ENCODE measurements around the gene ICA1L. TPM values are rescaled to one million over a fixed set of nuclear protein-coding genes. Genes with fewer than 3 reads are reported as not detected.
"Not testable (repeated sequence)": the region's sequence is repeated elsewhere in the genome, so short reads cannot be mapped to it uniquely, and the experiment has no call there.

ICA1L gene
- total and polyA plus RNA-seq, 7 donors: 0.65 to 5.5 (median 5.0) TPM

DNA sequence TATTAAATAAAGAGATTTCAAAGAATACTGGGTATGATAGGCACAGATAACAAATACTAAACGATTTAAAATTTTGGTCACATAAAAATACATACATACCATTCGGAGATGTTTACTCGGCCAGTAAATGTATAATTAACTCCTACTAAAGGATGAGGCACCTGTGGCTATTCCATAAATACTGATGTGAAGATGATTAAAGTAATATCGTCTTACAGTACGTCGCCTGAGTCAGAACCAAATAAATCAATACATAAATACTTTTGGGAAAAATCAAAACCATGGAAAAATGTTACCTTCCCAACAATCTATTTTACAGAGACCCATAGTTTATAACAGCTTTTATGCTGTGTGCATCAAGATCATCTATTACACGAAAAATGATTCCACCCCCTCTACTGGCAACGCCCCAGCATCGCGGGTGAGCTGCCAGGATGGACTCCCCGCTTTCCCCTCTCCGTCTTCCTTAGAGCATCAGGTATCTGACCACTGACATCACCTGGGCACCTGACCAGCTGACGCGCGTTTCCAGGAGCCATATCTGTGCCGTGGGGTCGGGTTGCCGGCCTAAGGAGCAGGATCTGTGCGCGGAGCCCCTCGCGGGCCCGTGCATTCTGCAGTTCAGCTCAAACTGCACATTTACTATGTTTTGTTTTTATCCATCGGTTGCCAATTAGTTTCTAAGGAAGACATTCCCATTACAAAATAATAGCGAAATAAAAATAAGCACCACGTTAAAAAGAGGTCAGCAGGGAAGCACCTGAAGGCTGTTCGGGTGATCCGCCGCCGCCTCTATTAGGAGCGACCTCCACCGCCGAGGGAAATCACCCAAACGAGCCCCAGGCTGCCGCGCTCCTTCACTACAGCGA is 901 bp downstream of the ICA1L start:
- no peaks in the 10 kb centered on the region for H3K36me3 ChIP-seq (ENCODE audit: insufficient read depth in 1 of 2, low read depth in 1 of 2)
- TF ChIP-seq, protein P1, sequence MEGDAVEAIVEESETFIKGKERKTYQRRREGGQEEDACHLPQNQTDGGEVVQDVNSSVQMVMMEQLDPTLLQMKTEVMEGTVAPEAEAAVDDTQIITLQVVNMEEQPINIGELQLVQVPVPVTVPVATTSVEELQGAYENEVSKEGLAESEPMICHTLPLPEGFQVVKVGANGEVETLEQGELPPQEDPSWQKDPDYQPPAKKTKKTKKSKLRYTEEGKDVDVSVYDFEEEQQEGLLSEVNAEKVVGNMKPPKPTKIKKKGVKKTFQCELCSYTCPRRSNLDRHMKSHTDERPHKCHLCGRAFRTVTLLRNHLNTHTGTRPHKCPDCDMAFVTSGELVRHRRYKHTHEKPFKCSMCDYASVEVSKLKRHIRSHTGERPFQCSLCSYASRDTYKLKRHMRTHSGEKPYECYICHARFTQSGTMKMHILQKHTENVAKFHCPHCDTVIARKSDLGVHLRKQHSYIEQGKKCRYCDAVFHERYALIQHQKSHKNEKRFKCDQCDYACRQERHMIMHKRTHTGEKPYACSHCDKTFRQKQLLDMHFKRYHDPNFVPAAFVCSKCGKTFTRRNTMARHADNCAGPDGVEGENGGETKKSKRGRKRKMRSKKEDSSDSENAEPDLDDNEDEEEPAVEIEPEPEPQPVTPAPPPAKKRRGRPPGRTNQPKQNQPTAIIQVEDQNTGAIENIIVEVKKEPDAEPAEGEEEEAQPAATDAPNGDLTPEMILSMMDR (IDR thresholded peaks at IDR 0.05): peak; percentile 14
- peak overlapping the region; percentile 86 for H3K4me3 ChIP-seq
- ATAC-seq: peak; percentile 74 to 83 (median 76)
- 2 to 5% (median 3%) methylated on average over 36 to 37 of the region's 37 CpGs for WGBS, 3 donors
- H3K9me3 ChIP-seq: no peaks in the 10 kb centered on the region
- peaks cover 5% of the 10 kb centered on the region for H3K4me1 ChIP-seq
- peak; percentile 54 to 78 for DNase-seq
- intact Hi-C loops (cut with DNase I): loop anchor here (5.0 to 10.0 kb wide), 2 partner anchors 37 to 286 kb away; no protein-coding TSS in a partner anchor
- H3K27me3 ChIP-seq (ENCODE audit: insufficient read depth in 3 of 3, low read length in 2 of 3): no peaks in the 10 kb centered on the region
- peak overlapping the region; percentile 77 for H3K27ac ChIP-seq

GRCh38 chr2:202861987-202862386 is 9.6 kb downstream of the ICA1L start:
- no peaks in the 10 kb centered on the region for H3K36me3 ChIP-seq (ENCODE audit: insufficient read depth in 1 of 2, low read depth in 1 of 2)
- no peak for ATAC-seq
- H3K9me3 ChIP-seq: no peaks in the 10 kb centered on the region
- 96 to 100% (median 100%) methylated on average over 3 of the region's 3 CpGs for WGBS, 3 donors
- intact Hi-C loops (cut with DNase I): no loop called here
- no peak overlapping the region for H3K27ac ChIP-seq
- H3K4me1 ChIP-seq: no peaks in the 10 kb centered on the region
- DNase-seq: no peak
- no peaks in the 10 kb centered on the region for H3K27me3 ChIP-seq (ENCODE audit: insufficient read depth in 3 of 3, low read length in 2 of 3)
- TF ChIP-seq, protein P1 (IDR thresholded peaks at IDR 0.05): no peak
- H3K4me3 ChIP-seq: no peak overlapping the region

DNA sequence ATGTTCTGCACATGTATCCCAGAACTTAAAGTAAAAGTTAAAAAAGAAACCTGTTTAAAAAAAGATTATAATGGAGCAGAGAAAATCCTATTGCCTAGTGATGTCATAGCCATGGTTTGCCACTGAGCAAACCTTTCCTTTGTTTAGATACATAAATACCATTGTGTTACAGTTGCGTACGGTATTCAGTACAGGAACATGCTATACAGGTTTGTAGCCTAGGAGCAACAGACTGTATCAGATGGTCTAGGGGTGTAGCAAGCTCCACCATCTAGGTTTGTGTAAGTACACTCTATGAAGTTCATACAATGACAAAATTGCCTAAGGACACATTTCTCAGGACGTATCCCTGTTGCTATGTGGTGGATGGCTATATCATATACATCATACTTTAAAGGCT is 13.0 kb downstream of the ICA1L start:
- intact Hi-C loops (cut with DNase I): no loop called here
- Histone ChIP-seq H3K36me3 (ENCODE audit: insufficient read depth in 1 of 2, low read depth in 1 of 2) (no peaks in the 10 kb centered on the region), H3K27me3 (ENCODE audit: insufficient read depth in 3 of 3, low read length in 2 of 3) (no peaks in the 10 kb centered on the region), H3K4me1 (no peaks in the 10 kb centered on the region), H3K27ac (no peak overlapping the region), H3K9me3 (no peaks in the 10 kb centered on the region), H3K4me3 (no peak overlapping the region)
- 89 to 99% (median 98%) methylated on average over 3 of the region's 3 CpGs for WGBS, 3 donors
- no peak for DNase-seq
- TF ChIP-seq, protein P1 (IDR thresholded peaks at IDR 0.05): no peak
- no peak for ATAC-seq

- DNase-seq; H3K27ac ChIP-seq; H3K36me3 ChIP-seq (ENCODE audit: insufficient read depth in 1 of 2, low read depth in 1 of 2); H3K4me3 ChIP-seq; ATAC-seq; H3K27me3 ChIP-seq (ENCODE audit: insufficient read depth in 3 of 3, low read length in 2 of 3); H3K4me1 ChIP-seq; H3K9me3 ChIP-seq: not testable (repeated sequence)
- 55 to 80% (median 75%) methylated on average over 3 of the region's 3 CpGs for WGBS, 3 donors
- intact Hi-C loops (cut with DNase I): loop anchor here in 1 of 2 donors (10.0 kb wide), 1 partner anchor 145 kb away; no protein-coding TSS in a partner anchor
Measured at GRCh38 chr2:202849343-202849742, 22.2 kb downstream of the ICA1L start.

DNA sequence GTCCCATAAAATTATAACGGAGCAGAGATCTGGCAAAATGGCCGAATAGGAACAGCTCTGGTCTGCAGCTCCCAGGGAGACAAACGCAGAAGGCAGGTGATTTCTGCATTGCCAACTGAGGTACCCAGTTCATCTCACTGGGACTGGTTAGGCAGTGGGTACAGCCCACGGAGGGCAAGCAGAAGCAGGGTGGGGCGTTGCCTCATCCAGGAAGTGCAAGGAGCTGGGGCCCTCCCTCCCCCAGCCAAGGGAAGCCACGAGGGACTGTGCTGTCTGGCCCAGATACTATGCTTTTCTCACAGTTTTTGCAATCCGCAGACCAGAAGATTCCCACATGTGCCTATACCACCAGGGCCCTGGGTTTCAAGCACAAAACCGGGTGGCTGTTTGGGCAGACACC is 22.8 kb downstream of the ICA1L start:
- Histone ChIP-seq H3K27ac (no peak overlapping the region), H3K9me3 (no peaks in the 10 kb centered on the region), H3K36me3 (ENCODE audit: insufficient read depth in 1 of 2, low read depth in 1 of 2) (no peaks in the 10 kb centered on the region), H3K4me3 (no peak overlapping the region), H3K4me1 (no peaks in the 10 kb centered on the region), H3K27me3 (ENCODE audit: insufficient read depth in 3 of 3, low read length in 2 of 3) (no peaks in the 10 kb centered on the region)
- TF ChIP-seq, protein P1 (IDR thresholded peaks at IDR 0.05): no peak
- no peak for DNase-seq
- intact Hi-C loops (cut with DNase I): loop anchor here in 1 of 2 donors (10.0 kb wide), 1 partner anchor 146 kb away; no protein-coding TSS in a partner anchor
- ATAC-seq: no peak
- WGBS, 3 donors: 66 to 71% (median 68%) methylated on average over 8 of the region's 8 CpGs

Measured in psoas muscle (tissue), 8 donors.